NCI-H146 treated with DMSO at 0.1 percent for 48 hours (cell line): ENCODE measurements around the gene SLC25A45.

Source experiments
- DNase-seq: peaks from one replicate; lab custom pipeline; 2025; ENCODE audit not compliant: unreplicated experiment; lab: John Stamatoyannopoulos, UW

The SLC25A45 gene

GRCh38 chr11:65325435-65325834 is 57.0 kb downstream of the SLC25A45 start:
- DNase-seq: no peak
